Measurements from ENCODE around the gene NDUFV1. TPM values are rescaled to one million over a fixed set of nuclear protein-coding genes. Genes with fewer than 3 reads are reported as not detected.

NDUFV1 gene
- total RNA-seq, 4 donors from 2014 or later, result 306 to 608 (median 365) TPM

GRCh38 chr11:67629386-67630227 lies 22.9 kb downstream of the NDUFV1 start, which contains the start of gene NUDT8:
NUDT8 (minus strand) TSS chr11:67629937; CDS start chr11:67629911, 26 bp downstream.
- Histone ChIP-seq H3K27ac (peak within 1 kb of the TSS; percentile 89 to 98 (median 92)), H3K27me3 (no peaks in the 10 kb centered on the region), H3K4me3 (peak within 1 kb of the TSS; percentile 71 to 98 (median 82)), H3K4me1 (peaks cover 5% of the 10 kb centered on the region in 2 donors), H3K9me3 (no peaks in the 10 kb centered on the region), H3K36me3 (no peaks in the 10 kb centered on the region)
- in situ Hi-C loops (cut with MboI; ENCODE audit: low sequenced_read_pairs in 4 of 4), result no loop called here
- peak; percentile 48 to 77 for DNase-seq
- peak; percentile 76 to 82 for ATAC-seq
- intact Hi-C loops (cut with DNase I; ENCODE audit: low total_unique reads), result loop anchor here (1.0 to 5.0 kb wide), 3 partner anchors 23 to 178 kb away; partner anchors contain the start of gene NDUFV1
- peak; percentile 61 to 65 for TF ChIP-seq POLR2A (IDR thresholded peaks at IDR 0.05)
- peak; percentile 78 to 92 (median 89) for TF ChIP-seq CTCF (IDR thresholded peaks at IDR 0.05 in 4 of 5, conservative IDR thresholded peaks at IDR 0.05 in 1 of 5)

GRCh38 chr11:67630228-67630942 lies 23.6 kb downstream of the NDUFV1 start:
- peak; percentile 81 to 84 for ATAC-seq
- intact Hi-C loops (cut with DNase I; ENCODE audit: low total_unique reads), result loop anchor here (1.0 to 5.0 kb wide), 3 partner anchors 24 to 177 kb away; partner anchors contain the start of gene NDUFV1
- peak overlapping the region; percentile 89 to 98 (median 92) for H3K27ac ChIP-seq
- in situ Hi-C loops (cut with MboI; ENCODE audit: low sequenced_read_pairs in 4 of 4), result no loop called here
- no peaks in the 10 kb centered on the region for H3K36me3 ChIP-seq
- peaks cover 5% of the 10 kb centered on the region in 2 donors for H3K4me1 ChIP-seq
- TF ChIP-seq POLR2A (IDR thresholded peaks at IDR 0.05), result peak; percentile 54 to 56
- TF ChIP-seq CTCF (IDR thresholded peaks at IDR 0.05 in 4 of 5, conservative IDR thresholded peaks at IDR 0.05 in 1 of 5), result peak; percentile 51 to 79 (median 71)
- H3K9me3 ChIP-seq, result no peaks in the 10 kb centered on the region
- DNase-seq, result peak; percentile 97 to 98
- no peaks in the 10 kb centered on the region for H3K27me3 ChIP-seq
- H3K4me3 ChIP-seq, result peak overlapping the region; percentile 71 to 98 (median 82)

- H3K36me3 ChIP-seq, result no peaks in the 10 kb centered on the region
- H3K9me3 ChIP-seq, result no peaks in the 10 kb centered on the region
- in situ Hi-C loops (cut with MboI; ENCODE audit: low sequenced_read_pairs in 4 of 4), result no loop called here
- ATAC-seq (no peak), DNase-seq (peak in 1 of 2 donors; percentile 1)
- TF ChIP-seq POLR2A (IDR thresholded peaks at IDR 0.05) (no peak), CTCF (IDR thresholded peaks at IDR 0.05 in 4 of 5, conservative IDR thresholded peaks at IDR 0.05 in 1 of 5) (peak in 2 of 5 experiments; percentile 5 to 6)
- H3K4me1 ChIP-seq, result peaks cover 5% of the 10 kb centered on the region in 2 donors
- H3K4me3 ChIP-seq, result peak overlapping the region; percentile 71 to 98 (median 82)
- intact Hi-C loops (cut with DNase I; ENCODE audit: low total_unique reads), result loop anchor here (1.0 to 5.0 kb wide), 3 partner anchors 25 to 176 kb away; partner anchors contain the start of gene NDUFV1
- no peaks in the 10 kb centered on the region for H3K27me3 ChIP-seq
- H3K27ac ChIP-seq, result peak overlapping the region; percentile 89 to 95 (median 90)
These were observed 24.2 kb downstream of the NDUFV1 start for GRCh38 chr11:67630943-67631331.

GRCh38 chr11:67631411-67631810 lies 24.7 kb downstream of the NDUFV1 start:
- Histone ChIP-seq H3K4me3 (no peak overlapping the region), H3K4me1 (peaks cover 5% of the 10 kb centered on the region in 2 donors), H3K36me3 (no peaks in the 10 kb centered on the region), H3K27ac (peak overlapping the region in 1 of 4 donors; percentile 91), H3K9me3 (no peaks in the 10 kb centered on the region), H3K27me3 (no peaks in the 10 kb centered on the region)
- in situ Hi-C loops (cut with MboI; ENCODE audit: low sequenced_read_pairs in 4 of 4) (no loop called here), intact Hi-C loops (cut with DNase I; ENCODE audit: low total_unique reads) (loop anchor here (5.0 kb wide), 1 partner anchor 176 kb away; no protein-coding TSS in a partner anchor)
- DNase-seq (peak in 1 of 2 donors; percentile 1), ATAC-seq (no peak)
- TF ChIP-seq CTCF (IDR thresholded peaks at IDR 0.05 in 4 of 5, conservative IDR thresholded peaks at IDR 0.05 in 1 of 5), result no peak
- no peak for TF ChIP-seq POLR2A (IDR thresholded peaks at IDR 0.05)
